Endothelial cell of umbilical vein (primary cell): ENCODE results near the gene SPNS2. TPM values are rescaled to one million over a fixed set of nuclear protein-coding genes. Genes with fewer than 3 reads are reported as not detected.

ENCODE experiments used
- BruUV-seq: library from RNA; stranded (reverse); fragments of 400-500 nt; replicated peaks from 2 replicates; lab custom pipeline; 2021; lab: Mats Ljungman, UMichigan
- CTCF ChIA-PET: fragments of 300-600, 350-600 bp; sonication (Branson Sonifier 250); formaldehyde crosslinking; loops from one replicate; lab custom pipeline; 2021; ENCODE audit warnings: antibody characterized with exemption, inconsistent platforms; lab: Charles Lee
- POLR2A ChIA-PET: fragments of 300-600, 350-600 bp; sonication (Branson Sonifier 250); formaldehyde crosslinking; loops from one replicate; lab custom pipeline; 2021; ENCODE audit warnings: antibody characterized with exemption, inconsistent platforms; lab: Charles Lee
- DNase-seq: peaks from one replicate; pipeline ENCODE4 v3.0.0-alpha.2; 2011; ENCODE audit warnings: low read depth, low spot score
- FAIRE-seq: peaks from 2 replicates; lab custom pipeline; 2011; peaks lifted over from hg19 to GRCh38; lab: Jason Lieb, UNC
- H2AFZ ChIP-seq: 2 replicates; pipeline ENCODE4 v1.6.0; 2012; ENCODE audit warnings: low read depth, low read length, control low read depth, inconsistent platforms
- H3K27ac ChIP-seq: 2 replicates; pipeline ENCODE4 v1.5.1; 2011; ENCODE audit warnings: low read depth, mild to moderate bottlenecking, control low read depth, low read length, moderate library complexity; ENCODE audit not compliant: insufficient read depth
- H3K27me3 ChIP-seq, 2 experiments: 2 replicates each; pipeline versions ENCODE4 v1.6.0 to v1.6.1; 2011; ENCODE audit warnings: low read length in 2 of 2, mixed read lengths in 1 of 2; ENCODE audit not compliant: control insufficient read depth in 2 of 2, insufficient read depth in 2 of 2
- H3K36me3 ChIP-seq, 2 experiments: 2 replicates in 1 of 2; 3 replicates in 1 of 2; pipeline ENCODE4 v1.5.1; 2011; ENCODE audit warnings: low read length in 2 of 2, mild to moderate bottlenecking in 1 of 2, moderate library complexity in 1 of 2; ENCODE audit not compliant: control insufficient read depth in 2 of 2, insufficient read depth in 2 of 2; ENCODE audit errors: extremely low read depth in 1 of 2
- H3K4me1 ChIP-seq: 3 replicates; pipeline ENCODE4 v1.5.1; 2011; ENCODE audit warnings: mild to moderate bottlenecking, low read length; ENCODE audit not compliant: control insufficient read depth, insufficient read depth; ENCODE audit errors: extremely low read depth
- H3K4me2 ChIP-seq: 2 replicates; pipeline ENCODE4 v1.6.1; 2011; ENCODE audit warnings: low read length, control low read depth, mixed read lengths; ENCODE audit not compliant: insufficient read depth
- H3K4me3 ChIP-seq, 3 experiments: fragments of 200-600 bp in 1 of 3; sonication (generic), shearing (Covaris generic) in 1 of 3; replicated peaks in 1 of 3; 2 replicates each; pipeline ENCODE4 v1.5.1; 2011 to 2016; ENCODE audit warnings: control low read depth in 3 of 3, low read length in 3 of 3, mild to moderate bottlenecking in 2 of 3, inconsistent platforms in 1 of 3, low read depth in 1 of 3, moderate library complexity in 1 of 3; ENCODE audit not compliant: insufficient read depth in 1 of 3
- H3K79me2 ChIP-seq: 2 replicates; pipeline ENCODE4 v1.6.0; 2012; ENCODE audit warnings: low read length, inconsistent platforms; ENCODE audit not compliant: control insufficient read depth, insufficient read depth
- H3K9ac ChIP-seq: replicated peaks from 2 replicates; pipeline ENCODE3; 2011; ENCODE audit warnings: low read length, control low read depth; ENCODE audit not compliant: insufficient read depth; ENCODE audit errors: extremely low read depth
- H3K9me1 ChIP-seq: replicated peaks from 3 replicates; pipeline ENCODE4 v1.6.0; 2011; ENCODE audit warnings: mild to moderate bottlenecking, low read length; ENCODE audit not compliant: control insufficient read depth, insufficient read depth; ENCODE audit errors: extremely low read depth
- H3K9me3 ChIP-seq: replicated peaks from 2 replicates; pipeline ENCODE4 v1.5.1; 2012; ENCODE audit warnings: low read length, inconsistent platforms; ENCODE audit not compliant: control insufficient read depth, insufficient read depth
- H4K20me1 ChIP-seq: replicated peaks from 2 replicates; pipeline ENCODE3; 2011; ENCODE audit warnings: mild to moderate bottlenecking, low read length; ENCODE audit not compliant: control insufficient read depth, insufficient read depth; ENCODE audit errors: extremely low read depth
- CTCF ChIP-seq, 2 donors: IDR thresholded peaks; 1 replicate in 1 of 2; 2 replicates in 1 of 2; pipeline ENCODE4 v1.5.1; 2011; ENCODE audit warnings: low read length in 2 of 2, mild to moderate bottlenecking in 2 of 2, moderate library complexity in 2 of 2, control low read depth in 1 of 2, inconsistent platforms in 1 of 2, low read depth in 1 of 2; ENCODE audit not compliant: insufficient read depth in 1 of 2; ENCODE audit errors: extremely low read depth in 1 of 2
- EZH2 ChIP-seq: IDR thresholded peaks from 2 replicates; pipeline ENCODE4 v1.6.1; 2012; ENCODE audit warnings: borderline replicate concordance, low read depth, mild to moderate bottlenecking, moderate library complexity, low read length, inconsistent platforms; ENCODE audit not compliant: severe bottlenecking
- FOS ChIP-seq: IDR thresholded peaks from 2 replicates; pipeline ENCODE4 v1.6.1; 2011; ENCODE audit warnings: mild to moderate bottlenecking, low read length, moderate library complexity, borderline replicate concordance; ENCODE audit not compliant: insufficient read depth
- GATA2 ChIP-seq: IDR thresholded peaks from 2 replicates; pipeline ENCODE4 v1.7.0; 2011; ENCODE audit warnings: low read depth, mild to moderate bottlenecking, moderate library complexity, mixed read lengths, low read length; ENCODE audit not compliant: insufficient read length, insufficient read depth
- JUN ChIP-seq: IDR thresholded peaks from 2 replicates; pipeline ENCODE4 v1.6.1; 2011; ENCODE audit warnings: borderline replicate concordance, low read depth; ENCODE audit not compliant: insufficient read length, insufficient read depth
- MAX ChIP-seq: IDR thresholded peaks from 2 replicates; pipeline ENCODE4 v1.6.1; 2011; ENCODE audit not compliant: insufficient read depth, insufficient read length
- MYC ChIP-seq: IDR thresholded peaks from one replicate; pipeline ENCODE4 v1.6.1; 2011; ENCODE audit warnings: mild to moderate bottlenecking, low read depth, low read length
- dilution Hi-C: fragments of 300-500 bp; cut with MboI; formaldehyde crosslinking; loops from one replicate; pipeline ENCODE4 v1.15.0; 2019; ENCODE audit warnings: low sequenced_read_pairs; ENCODE audit not compliant: extremely low pct_ligation_motif_present
- intact Hi-C: fragments of 100-400 bp; cut with micrococcal nuclease; formaldehyde crosslinking; loops from one replicate; pipeline ENCODE4 v1.10.0; 2022
- polyA plus RNA-seq, 4 experiments: library from polyadenylated mRNA; depleted of rRNA in 3 of 4; stranded (reverse) in 3 of 4; unstranded in 1 of 4; fragments of >200 nt; gene quantifications; 2 replicates each; pipeline versions ENCODE4 v1.2.1 to v1.2.3, GENCODE V29; 2011 to 2012; ENCODE audit warnings: missing spikeins in 1 of 4
- total RNA-seq: library from RNA; stranded (reverse); gene quantifications from 2 replicates; pipeline ENCODE4 v1.2.3, GENCODE V29; 2021

Gene SPNS2
- total and polyA plus RNA-seq, 2 donors (not counting 3 experiments of a cell fraction or from before 2014, with no cell fraction given): 70.2 to 77.3 TPM

DNA sequence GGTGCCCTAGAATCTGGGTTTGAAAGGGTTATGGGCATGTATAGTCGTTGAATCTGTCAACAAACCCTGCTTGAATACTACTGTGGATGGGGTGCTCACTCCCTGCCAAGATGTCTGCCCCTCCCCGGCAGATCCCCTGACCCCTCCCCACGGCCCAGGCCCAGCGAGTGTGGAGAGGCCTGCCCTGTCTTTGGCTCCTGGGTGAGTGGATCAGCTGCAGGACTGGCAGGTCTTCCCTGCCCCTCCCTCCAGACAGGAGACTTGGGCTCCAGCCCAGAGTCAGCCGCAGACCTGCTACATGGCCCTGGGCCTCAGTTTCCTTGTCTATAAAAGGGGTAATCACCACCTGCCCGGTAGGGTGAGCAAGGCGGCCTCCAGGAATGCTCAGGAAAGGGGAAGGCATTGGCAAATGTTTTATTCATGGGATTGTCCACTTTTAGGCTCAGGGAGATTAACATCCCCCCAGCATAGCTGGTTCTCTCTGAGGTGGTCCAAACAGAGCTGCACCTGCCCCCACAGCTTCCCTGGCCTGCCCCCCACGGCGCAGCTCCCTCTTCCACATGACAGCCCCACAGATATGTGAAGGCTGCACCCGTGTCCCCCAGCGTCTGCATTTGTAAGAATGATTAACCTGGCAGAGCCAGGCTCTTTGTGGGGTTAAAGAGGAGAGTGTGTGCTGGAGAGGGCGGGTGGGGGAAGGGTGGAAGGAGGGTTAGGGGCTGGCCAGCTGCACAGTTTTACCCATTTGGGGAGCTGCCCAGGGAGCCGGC lies 18.5 kb upstream of the SPNS2 start:
- CTCF ChIA-PET: interaction anchor here (1.4 to 1.6 kb wide), 2 partner anchors 15 to 87 kb away, joined by 3 to 4 read pairs; no protein-coding TSS in a partner anchor
- no peak for FAIRE-seq

DNA sequence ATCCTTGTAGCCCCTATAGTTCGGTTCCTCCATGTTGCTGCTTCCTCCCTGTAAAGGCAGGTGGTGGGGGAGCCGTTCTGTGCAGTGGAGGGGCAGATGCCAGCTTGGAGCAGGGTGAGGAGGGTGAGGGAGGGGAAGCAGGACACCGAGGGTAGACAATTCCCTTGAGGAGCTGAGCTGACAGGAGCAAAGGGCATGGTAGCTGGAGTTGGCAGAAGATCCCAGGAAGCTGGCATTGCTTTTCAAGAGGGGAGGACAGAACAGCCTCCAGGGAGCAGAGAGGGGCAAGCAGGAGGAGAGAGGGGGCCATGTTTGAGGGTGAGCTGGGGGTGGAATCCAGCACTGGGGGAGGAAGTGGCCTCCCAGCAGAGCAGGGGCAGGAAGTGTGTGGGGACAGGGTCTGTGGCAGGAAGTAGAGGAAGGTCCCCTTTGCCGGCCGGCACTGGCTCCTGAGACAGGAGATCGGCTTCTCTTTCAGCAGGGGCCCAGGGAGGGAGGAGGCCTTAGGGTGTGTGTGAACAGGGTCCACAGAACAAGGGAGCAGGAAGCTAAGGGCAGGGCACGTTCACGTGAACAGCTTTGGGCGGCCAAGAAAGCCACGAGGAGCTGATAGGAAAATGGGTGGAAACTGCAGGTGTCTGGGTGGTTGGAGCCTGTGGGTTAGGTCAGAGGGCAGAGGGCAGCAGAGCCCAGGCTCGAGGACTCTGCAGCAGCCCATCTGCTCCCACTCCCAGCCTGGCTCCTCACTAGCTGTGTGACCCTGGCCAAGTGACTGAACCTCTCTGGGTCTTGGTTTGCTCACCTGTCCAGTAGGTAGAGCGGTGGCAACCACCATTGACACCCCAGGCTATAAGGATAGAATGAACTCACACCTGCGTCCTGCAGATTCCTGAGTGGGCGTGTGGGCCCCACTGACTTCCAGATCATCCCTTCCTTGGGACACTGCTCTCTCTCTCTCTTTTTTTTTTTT lies 17.5 kb upstream of the SPNS2 start:
- H2AFZ ChIP-seq: peak overlapping the region; percentile 40
- POLR2A ChIA-PET: no interaction called here

More for the DNA sequence above, 18.5 kb upstream of the SPNS2 start:
- Histone ChIP-seq H3K79me2 (no peaks in the 10 kb centered on the region), H3K36me3 (no peaks in the 10 kb centered on the region), H4K20me1 (no peaks in the 10 kb centered on the region), H3K9me3 (no peaks in the 10 kb centered on the region), H3K4me1 (peaks cover 13% of the 10 kb centered on the region), H3K27ac (no peak overlapping the region), H3K27me3 (no peaks in the 10 kb centered on the region), H3K9me1 (no peaks in the 10 kb centered on the region), H3K9ac (no peak overlapping the region), H3K4me2 (no peak overlapping the region), H3K4me3 (no peak overlapping the region), H2AFZ (no peak overlapping the region)
- intact Hi-C loops: no loop called here
- no TSS peak for BruUV-seq
- dilution Hi-C loops: no loop called here
- POLR2A ChIA-PET: no interaction called here
- DNase-seq: no peak
- TF ChIP-seq FOS (no peak), MAX (no peak), JUN (no peak), EZH2 (no peak), MYC (no peak)

More for the DNA sequence above, 17.5 kb upstream of the SPNS2 start:
- FAIRE-seq (no peak), DNase-seq (no peak)
- CTCF ChIA-PET: interaction anchor here (1.4 to 1.9 kb wide), 3 partner anchors 14 to 85 kb away, joined by 3 to 6 read pairs (median 4); no protein-coding TSS in a partner anchor
- dilution Hi-C loops (no loop called here), intact Hi-C loops (no loop called here)
- Histone ChIP-seq H3K9me1 (no peaks in the 10 kb centered on the region), H3K4me1 (peaks cover 13% of the 10 kb centered on the region), H3K9me3 (no peaks in the 10 kb centered on the region), H3K36me3 (no peaks in the 10 kb centered on the region), H3K79me2 (no peaks in the 10 kb centered on the region), H3K4me3 (no peak overlapping the region), H3K27ac (no peak overlapping the region), H3K9ac (no peak overlapping the region), H3K4me2 (no peak overlapping the region), H4K20me1 (no peaks in the 10 kb centered on the region), H3K27me3 (no peaks in the 10 kb centered on the region)
- no TSS peak for BruUV-seq
- TF ChIP-seq MYC (no peak), CTCF (IDR thresholded peaks at IDR 0.05; ENCODE audit: extremely low read depth in 1 of 2, insufficient read depth in 1 of 2, low read depth in 1 of 2, low read length in 2 of 2) (no peak), GATA2 (no peak)
